Natural killer cell (primary cell): ENCODE data around the gene FTO. TPM values are rescaled to one million over a fixed set of nuclear protein-coding genes. Genes with fewer than 3 reads are reported as not detected.

Source experiments
- ATAC-seq, 3 donors: fragments of 150-1000 bp in 2 of 3; fragments of 200-7000 bp in 1 of 3; cut with Tn5 transposase; 1 replicate in 1 of 3; 2 replicates in 2 of 3; pipeline ENCODE4 v1.10.0; 2021; ENCODE audit warnings: mild to moderate bottlenecking in 2 of 3, moderate library complexity in 2 of 3
- DNase-seq, 2 donors: peaks; one replicate each; pipeline versions ENCODE4 v3.0.0 to v3.0.0-alpha.2; 2013 to 2021; ENCODE audit warnings: mixed read lengths in 1 of 2
- H3K27ac ChIP-seq: one replicate; pipeline ENCODE4 v1.5.1; 2013; ENCODE audit warnings: mild to moderate bottlenecking, low read length
- H3K27me3 ChIP-seq: one replicate; pipeline ENCODE4 v1.6.1; 2013; ENCODE audit warnings: low read length; ENCODE audit not compliant: control insufficient read depth, insufficient read depth
- H3K36me3 ChIP-seq: one replicate; pipeline ENCODE4 v1.6.1; 2013; ENCODE audit warnings: low read length; ENCODE audit not compliant: control insufficient read depth, insufficient read depth
- H3K4me1 ChIP-seq: one replicate; pipeline ENCODE4 v1.6.1; 2013; ENCODE audit warnings: low read length; ENCODE audit not compliant: control insufficient read depth, insufficient read depth
- H3K4me3 ChIP-seq: one replicate; pipeline ENCODE4 v1.5.1; 2013; ENCODE audit warnings: low read length
- H3K9me3 ChIP-seq: one replicate; pipeline ENCODE4 v1.6.1; 2013; ENCODE audit warnings: low read length; ENCODE audit not compliant: control insufficient read depth, insufficient read depth
- H3K27ac Mint-ChIP-seq, 2 donors: one replicate each; pipeline ENCODE4 v1.8.0; 2022; ENCODE audit warnings: mild to moderate bottlenecking in 2 of 2, mixed read lengths in 2 of 2, moderate library complexity in 1 of 2
- H3K27me3 Mint-ChIP-seq, 2 donors: one replicate each; pipeline ENCODE4 v1.8.0; 2022; ENCODE audit warnings: low read depth in 2 of 2, mixed read lengths in 2 of 2
- H3K36me3 Mint-ChIP-seq: one replicate; pipeline ENCODE4 v1.8.0; 2022; ENCODE audit warnings: mixed read lengths
- H3K4me1 Mint-ChIP-seq, 2 donors: one replicate each; pipeline ENCODE4 v1.8.0; 2022; ENCODE audit warnings: mixed read lengths in 2 of 2
- H3K4me3 Mint-ChIP-seq: one replicate; pipeline ENCODE4 v1.8.0; 2022; ENCODE audit warnings: mild to moderate bottlenecking, moderate library complexity, mixed read lengths
- H3K9me3 Mint-ChIP-seq, 2 donors: one replicate each; pipeline ENCODE4 v1.8.0; 2022; ENCODE audit warnings: mixed read lengths in 2 of 2
- WGBS: methylation state at CpG from one replicate; pipeline ENCODE4 v1.1.7; 2013; ENCODE audit warnings: missing lambda C conversion rate; ENCODE audit not compliant: insufficient coverage; 5-methylcytosine and 5-hydroxymethylcytosine counted together
- intact Hi-C: fragments of 100-400 bp; cut with micrococcal nuclease; formaldehyde crosslinking; loops from one replicate; pipeline ENCODE4 v1.14.2; 2022
- total RNA-seq, 4 donors: library from RNA; stranded (reverse); fragments of 120-200 nt in 1 of 4; gene quantifications; one replicate each; pipeline versions ENCODE4 v1.2.3 to v1.2.4, GENCODE V29; 2013 to 2022
- TF ChIP-seq, protein P1 (sequence below): fragments of 200-600 bp; IDR thresholded peaks from one replicate; pipeline ENCODE4 v1.8.0; 2022; ENCODE audit warnings: antibody characterized with exemption

Gene FTO
- total RNA-seq, 3 donors from 2014 or later (not counting 1 experiment from before 2014, with no cell fraction given) = 55.4 to 70.5 (median 55.4) TPM

DNA sequence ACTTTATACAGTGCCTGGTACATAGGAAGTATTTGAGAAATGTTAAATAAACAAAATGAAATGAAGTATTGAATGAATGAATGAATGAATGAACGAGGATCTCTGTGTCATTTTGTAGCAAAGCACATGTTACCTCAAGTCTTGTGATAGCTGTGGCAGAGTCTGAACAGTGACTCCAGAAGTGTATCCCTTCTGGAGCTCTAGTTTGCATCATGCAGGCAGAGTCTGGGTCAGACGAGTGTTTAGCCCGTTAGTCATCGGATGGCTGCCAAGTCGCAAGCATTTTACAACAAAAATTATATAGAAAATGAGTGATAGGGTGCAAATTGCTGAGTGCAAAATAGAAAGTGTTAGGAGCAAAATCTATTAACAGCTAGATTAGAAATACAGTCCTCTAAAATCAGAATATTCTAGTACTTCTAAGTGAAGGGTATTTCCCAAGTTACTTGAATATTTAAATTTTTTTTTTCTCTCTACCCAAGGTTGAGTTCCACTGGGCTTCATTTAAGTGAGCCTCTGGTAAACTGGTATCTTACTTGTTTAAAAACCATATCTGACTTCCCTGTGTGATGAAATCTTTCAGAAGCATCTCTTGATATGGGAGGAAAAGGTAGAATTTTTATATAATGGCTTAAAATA, 113.3 kb downstream of the FTO start:
- WGBS = 97% methylated on average over 4 of the region's 5 CpGs
- no peak overlapping the region for H3K27ac ChIP-seq
- no peak overlapping the region for H3K27ac Mint-ChIP-seq
- no peaks in the 10 kb centered on the region for H3K27me3 ChIP-seq
- no peak for ATAC-seq
- intact Hi-C loops = no loop called here
- H3K36me3 ChIP-seq = peaks cover 2% of the 10 kb centered on the region
- no peaks in the 10 kb centered on the region for H3K9me3 Mint-ChIP-seq
- H3K36me3 Mint-ChIP-seq = no peaks in the 10 kb centered on the region
- no peaks in the 10 kb centered on the region for H3K9me3 ChIP-seq
- no peak overlapping the region for H3K4me3 Mint-ChIP-seq
- no peaks in the 10 kb centered on the region for H3K27me3 Mint-ChIP-seq
- no peaks in the 10 kb centered on the region for H3K4me1 ChIP-seq
- TF ChIP-seq, protein P1, sequence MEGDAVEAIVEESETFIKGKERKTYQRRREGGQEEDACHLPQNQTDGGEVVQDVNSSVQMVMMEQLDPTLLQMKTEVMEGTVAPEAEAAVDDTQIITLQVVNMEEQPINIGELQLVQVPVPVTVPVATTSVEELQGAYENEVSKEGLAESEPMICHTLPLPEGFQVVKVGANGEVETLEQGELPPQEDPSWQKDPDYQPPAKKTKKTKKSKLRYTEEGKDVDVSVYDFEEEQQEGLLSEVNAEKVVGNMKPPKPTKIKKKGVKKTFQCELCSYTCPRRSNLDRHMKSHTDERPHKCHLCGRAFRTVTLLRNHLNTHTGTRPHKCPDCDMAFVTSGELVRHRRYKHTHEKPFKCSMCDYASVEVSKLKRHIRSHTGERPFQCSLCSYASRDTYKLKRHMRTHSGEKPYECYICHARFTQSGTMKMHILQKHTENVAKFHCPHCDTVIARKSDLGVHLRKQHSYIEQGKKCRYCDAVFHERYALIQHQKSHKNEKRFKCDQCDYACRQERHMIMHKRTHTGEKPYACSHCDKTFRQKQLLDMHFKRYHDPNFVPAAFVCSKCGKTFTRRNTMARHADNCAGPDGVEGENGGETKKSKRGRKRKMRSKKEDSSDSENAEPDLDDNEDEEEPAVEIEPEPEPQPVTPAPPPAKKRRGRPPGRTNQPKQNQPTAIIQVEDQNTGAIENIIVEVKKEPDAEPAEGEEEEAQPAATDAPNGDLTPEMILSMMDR = no peak
- no peak for DNase-seq
- no peak overlapping the region for H3K4me3 ChIP-seq
- peaks cover 22 to 27% of the 10 kb centered on the region in 2 donors for H3K4me1 Mint-ChIP-seq

DNA sequence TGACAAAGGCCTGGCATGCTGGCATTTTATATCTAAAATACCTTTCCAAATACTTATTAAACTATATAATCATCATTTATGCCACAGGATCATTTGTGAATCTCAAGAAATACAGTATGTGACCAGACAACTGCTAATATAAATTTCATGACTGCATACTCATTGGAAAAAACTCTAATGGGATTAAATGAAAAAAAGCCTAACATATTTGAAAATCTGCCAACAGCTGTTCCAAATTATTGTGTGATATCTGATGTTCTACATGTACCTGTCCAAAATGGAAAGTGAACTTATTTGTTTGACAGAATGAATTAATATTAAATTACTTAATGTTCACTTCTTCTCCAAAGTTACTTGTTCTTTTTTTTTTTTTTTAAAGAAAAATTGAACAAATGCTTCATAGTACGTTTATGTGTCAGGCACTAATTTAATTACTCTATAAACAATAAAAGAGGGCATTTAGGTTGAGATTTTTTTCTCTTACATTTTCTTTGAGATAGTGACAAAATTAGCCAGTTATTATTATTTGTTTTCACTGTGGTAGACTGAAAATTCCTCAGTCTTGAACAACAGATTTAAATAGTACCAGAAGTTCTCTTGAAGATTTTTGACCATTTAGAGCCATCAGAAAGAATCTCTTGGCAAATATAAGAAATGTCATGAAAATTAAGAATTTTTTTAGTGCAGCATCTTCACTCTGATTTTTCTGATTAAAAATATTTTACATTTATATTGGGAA, 114.0 kb downstream of the FTO start:
- Histone ChIP-seq H3K27ac (no peak overlapping the region), H3K9me3 (no peaks in the 10 kb centered on the region), H3K27me3 (no peaks in the 10 kb centered on the region), H3K4me3 (no peak overlapping the region), H3K4me1 (no peaks in the 10 kb centered on the region), H3K36me3 (peaks cover 2% of the 10 kb centered on the region)
- no peaks in the 10 kb centered on the region for H3K27me3 Mint-ChIP-seq
- no peaks in the 10 kb centered on the region for H3K9me3 Mint-ChIP-seq
- no peak for DNase-seq
- H3K27ac Mint-ChIP-seq = no peak overlapping the region
- intact Hi-C loops = no loop called here
- no peak overlapping the region for H3K4me3 Mint-ChIP-seq
- no peak for ATAC-seq
- TF ChIP-seq, protein P1 = no peak
- peaks cover 22 to 27% of the 10 kb centered on the region in 2 donors for H3K4me1 Mint-ChIP-seq
- WGBS = no CpG with 5 or more reads among the region's 1 CpG
- no peaks in the 10 kb centered on the region for H3K36me3 Mint-ChIP-seq

- H3K4me3 ChIP-seq = no peak overlapping the region
- H3K36me3 ChIP-seq = peaks cover 5% of the 10 kb centered on the region
- H3K9me3 ChIP-seq = no peaks in the 10 kb centered on the region
- Mint-ChIP-seq H3K4me1 (peaks cover 15 to 18% of the 10 kb centered on the region in 2 donors), H3K9me3 (no peaks in the 10 kb centered on the region), H3K27me3 (no peaks in the 10 kb centered on the region), H3K27ac (no peak overlapping the region), H3K4me3 (no peak overlapping the region), H3K36me3 (no peaks in the 10 kb centered on the region)
- DNase-seq (no peak), ATAC-seq (no peak)
- intact Hi-C loops = no loop called here
- no peaks in the 10 kb centered on the region for H3K4me1 ChIP-seq
- WGBS = 100% methylated on average over 1 of the region's 1 CpG
- no peaks in the 10 kb centered on the region for H3K27me3 ChIP-seq
- TF ChIP-seq, protein P1 = no peak
- no peak overlapping the region for H3K27ac ChIP-seq
These were observed 117.5 kb downstream of the FTO start for GRCh38 chr16:53821487-53821886.
